ENCODE measurements around the gene FAT4.

DNA sequence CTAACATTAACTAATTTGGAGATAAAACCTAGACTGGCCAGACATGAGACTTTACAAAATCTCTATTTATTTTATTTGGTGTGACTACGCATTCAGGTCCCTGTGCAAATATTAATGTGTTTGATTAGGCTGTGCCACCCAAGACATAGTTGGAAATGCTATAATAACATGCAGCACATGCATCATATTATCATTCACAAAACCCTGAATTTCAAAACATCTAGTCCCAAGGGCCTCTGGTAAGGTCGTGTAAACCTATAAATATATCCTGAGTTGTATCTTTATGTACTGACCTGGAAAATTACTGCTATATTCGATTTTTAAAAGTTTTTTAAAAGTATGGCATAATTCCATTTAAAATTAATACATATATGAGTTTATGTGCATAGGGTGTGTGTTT, 47.1 kb upstream of the FAT4 start:
- no peak for TF ChIP-seq POLR2A (IDR thresholded peaks at IDR 0.05; ENCODE audit: low read length)
- no peak for TF ChIP-seq GATA1 (IDR thresholded peaks at IDR 0.05; ENCODE audit: low read depth, low read length)
